ENCODE data around the gene ARAP1.

GRCh38 chr11:72673943-72674828 lies 78.0 kb downstream of the ARAP1 start, which contains the start of gene PDE2A:
- TF ChIP-seq TAF1 (IDR thresholded peaks at IDR 0.05; ENCODE audit: low read depth, low read length) (no peak), POLR2A (IDR thresholded peaks at IDR 0.05; ENCODE audit: low read depth, low read length) (no peak), POLR2AphosphoS5 (IDR thresholded peaks at IDR 0.05; ENCODE audit: low read depth, low read length) (no peak), PAX5 (IDR thresholded peaks at IDR 0.05; ENCODE audit: insufficient read depth, low read length, severe bottlenecking) (no peak)
